Thyroid gland (tissue), 4 donors: Measurements from ENCODE around the gene PDE3A.

Experiments
- CTCF ChIP-seq, 6 experiments: fragments of 200-600 bp in 3 of 6; fragments of 450-650 bp in 3 of 6; sonication (generic) in 3 of 6; IDR thresholded peaks; one replicate each; pipeline ENCODE4 v1.5.1; 2016 to 2019; ENCODE audit warnings: antibody characterized with exemption in 6 of 6, mild to moderate bottlenecking in 2 of 6, inconsistent platforms in 1 of 6, moderate library complexity in 1 of 6
- POLR2A ChIP-seq, 2 donors: fragments of 450-650 bp; IDR thresholded peaks; one replicate each; pipeline ENCODE4 v1.6.1; 2017; ENCODE audit warnings: antibody characterized with exemption in 2 of 2, mild to moderate bottlenecking in 2 of 2, moderate library complexity in 1 of 2

- no peak for TF ChIP-seq CTCF (IDR thresholded peaks at IDR 0.05)
- no peak for TF ChIP-seq POLR2A (IDR thresholded peaks at IDR 0.05)
These were observed 209.8 kb downstream of the PDE3A start for GRCh38 chr12:20578142-20578541.
